ENCODE data around the gene KCNF1.

DNA sequence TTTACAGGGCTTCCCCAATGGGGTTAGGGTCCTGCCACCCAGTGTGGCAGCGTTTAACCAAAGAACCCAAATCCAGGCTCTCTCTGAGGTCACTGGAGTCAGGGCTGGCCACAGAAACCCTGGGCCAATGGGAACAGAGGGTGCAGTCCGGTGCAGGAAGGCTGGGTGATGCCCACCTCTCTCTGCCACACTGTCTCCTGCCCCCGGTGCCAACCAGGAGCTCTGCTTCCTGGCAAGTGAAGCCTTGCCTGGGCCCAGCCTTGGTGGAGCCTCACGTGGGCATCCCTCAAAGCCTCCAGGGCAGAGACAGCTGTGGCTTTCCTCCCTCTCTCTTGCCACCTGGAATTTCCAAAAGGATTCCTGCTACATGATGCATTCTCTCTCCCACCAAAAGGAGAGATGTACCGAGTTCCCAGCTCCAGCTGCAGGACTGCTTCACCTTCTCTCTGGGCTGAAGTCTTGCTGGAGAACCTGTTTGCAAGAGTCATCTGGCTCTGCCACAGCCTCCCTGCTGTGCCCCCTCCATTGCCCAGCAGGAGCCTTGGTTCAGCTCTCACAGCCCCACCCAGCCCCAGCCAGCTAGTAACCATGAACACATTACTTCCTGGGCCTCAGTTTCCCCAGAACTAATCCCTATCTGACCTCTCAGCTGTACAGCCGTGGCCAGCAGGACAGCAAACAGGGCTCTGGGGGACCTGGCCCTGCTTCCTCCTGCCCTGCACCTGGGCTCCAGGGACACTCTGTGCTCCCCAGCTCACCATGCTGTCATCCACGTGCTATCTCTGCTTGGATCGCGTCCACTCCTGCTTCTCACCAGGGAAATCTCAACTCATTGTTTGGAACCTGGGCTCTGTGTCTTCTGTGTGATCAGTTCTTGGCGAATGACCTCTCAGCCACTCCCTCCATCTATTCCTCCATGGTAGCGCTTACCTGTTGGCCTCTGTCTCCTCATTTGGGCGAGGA, 43.4 kb downstream of the KCNF1 start:
- no peak for TF ChIP-seq YY1 (IDR thresholded peaks at IDR 0.05; ENCODE audit: insufficient read depth, insufficient read length)
- no peak for TF ChIP-seq ZNF274 (IDR thresholded peaks at IDR 0.05; ENCODE audit: low read depth, low read length)
